B cell (primary cell): Measurements from ENCODE around the gene MARK2. TPM values are rescaled to one million over a fixed set of nuclear protein-coding genes. Genes with fewer than 3 reads are reported as not detected.
"Not testable (repeated sequence)": the region's sequence is repeated elsewhere in the genome, so short reads cannot be mapped to it uniquely, and the experiment has no call there.

Source experiments
- ATAC-seq: fragments of 200-7000 bp; cut with Tn5 transposase; one replicate; pipeline ENCODE4 v1.10.0; 2021; ENCODE audit warnings: low read depth, mild to moderate bottlenecking, moderate number of reproducible peaks, moderate library complexity
- CTCF ChIA-PET: fragments of 350-600 bp; sonication (Branson Sonifier 250); formaldehyde crosslinking; loops from one replicate; lab custom pipeline; 2021; ENCODE audit warnings: antibody characterized with exemption, inconsistent platforms; lab: Charles Lee
- POLR2A ChIA-PET: fragments of 350-600 bp; sonication (Branson Sonifier 250); formaldehyde crosslinking; loops from one replicate; lab custom pipeline; 2021; ENCODE audit warnings: antibody characterized with exemption; lab: Charles Lee
- DNase-seq: peaks from one replicate; pipeline ENCODE4 v3.0.0; 2013
- H2AFZ ChIP-seq: 2 replicates; pipeline ENCODE4 v1.6.1; 2012; ENCODE audit warnings: mild to moderate bottlenecking, low read depth, low read length; ENCODE audit not compliant: insufficient read depth, poor library complexity, severe bottlenecking
- H3K27ac ChIP-seq, 2 donors: 1 replicate in 1 of 2; 2 replicates in 1 of 2; pipeline ENCODE4 v1.5.1; 2012 to 2013; ENCODE audit warnings: low read length in 2 of 2, mild to moderate bottlenecking in 2 of 2, moderate library complexity in 1 of 2
- H3K27me3 ChIP-seq, 4 experiments: fragments of 200-600 bp in 1 of 4; sonication (generic) in 1 of 4; replicated peaks in 1 of 4; 1 replicate in 2 of 4; 2 replicates in 2 of 4; pipeline versions ENCODE4 v1.6.1 to v1.7.0; 2013 to 2016; ENCODE audit warnings: low read length in 3 of 4, mild to moderate bottlenecking in 2 of 4, mixed read lengths in 1 of 4, moderate library complexity in 1 of 4; ENCODE audit not compliant: insufficient read depth in 4 of 4, control insufficient read depth in 3 of 4; ENCODE audit errors: control extremely low read depth in 1 of 4
- H3K36me3 ChIP-seq, 2 experiments: replicated peaks in 1 of 2; 1 replicate in 1 of 2; 2 replicates in 1 of 2; pipeline versions ENCODE4 v1.6.1 to v1.7.1; 2013; ENCODE audit warnings: low read length in 1 of 2; ENCODE audit not compliant: insufficient read depth in 2 of 2, control insufficient read depth in 1 of 2; ENCODE audit errors: control extremely low read depth in 1 of 2, extremely low read depth in 1 of 2
- H3K4me1 ChIP-seq, 2 donors: fragments of 200-600 bp in 1 of 2; sonication (generic) in 1 of 2; 1 replicate in 1 of 2; 2 replicates in 1 of 2; pipeline versions ENCODE4 v1.5.1 to v1.6.1; 2013 to 2017; ENCODE audit warnings: low read length in 2 of 2; ENCODE audit not compliant: control insufficient read depth in 2 of 2, insufficient read depth in 2 of 2
- H3K4me2 ChIP-seq: replicated peaks from 2 replicates; pipeline ENCODE3; 2012; ENCODE audit warnings: mild to moderate bottlenecking, low read depth, low read length; ENCODE audit not compliant: poor library complexity, severe bottlenecking
- H3K4me3 ChIP-seq, 5 experiments: fragments of 200-600 bp in 1 of 5; sonication (generic) in 1 of 5; 1 replicate in 3 of 5; 2 replicates in 2 of 5; pipeline versions ENCODE4 v1.5.1 to v1.7.0; 2011 to 2016; ENCODE audit warnings: low read length in 4 of 5, mild to moderate bottlenecking in 4 of 5, low read depth in 2 of 5, control low read depth in 1 of 5, moderate library complexity in 1 of 5; ENCODE audit not compliant: insufficient read depth in 1 of 5; ENCODE audit errors: control extremely low read depth in 1 of 5, extremely low read depth in 1 of 5
- H3K79me2 ChIP-seq: fragments of 200-600 bp; sonication (generic); one replicate; pipeline ENCODE4 v1.6.0; 2016; ENCODE audit warnings: low read length; ENCODE audit not compliant: control insufficient read depth, insufficient read depth
- H3K9ac ChIP-seq: fragments of 200-600 bp; sonication (generic); 2 replicates; pipeline ENCODE4 v1.6.1; 2017; ENCODE audit warnings: mild to moderate bottlenecking, low read length, moderate library complexity
- H3K9me3 ChIP-seq, 3 donors: one replicate each; pipeline versions ENCODE4 v1.6.1 to v1.7.1; 2013; ENCODE audit warnings: low read length in 2 of 3; ENCODE audit not compliant: control insufficient read depth in 2 of 3, insufficient read depth in 1 of 3; ENCODE audit errors: control extremely low read depth in 1 of 3
- H4K20me1 ChIP-seq: 2 replicates; pipeline ENCODE4 v1.6.0; 2012; ENCODE audit warnings: mild to moderate bottlenecking, low read length; ENCODE audit not compliant: insufficient read depth, control insufficient read depth, poor library complexity, severe bottlenecking
- H3K27ac Mint-ChIP-seq: one replicate; pipeline ENCODE4 v1.8.0; 2021; ENCODE audit warnings: mixed read lengths
- H3K27me3 Mint-ChIP-seq: one replicate; pipeline ENCODE4 v1.8.0; 2021; ENCODE audit warnings: mixed read lengths
- H3K4me1 Mint-ChIP-seq: one replicate; pipeline ENCODE4 v1.8.0; 2021; ENCODE audit warnings: mixed read lengths
- H3K4me3 Mint-ChIP-seq: one replicate; pipeline ENCODE4 v1.8.0; 2021; ENCODE audit warnings: mixed read lengths
- H3K9me3 Mint-ChIP-seq: one replicate; pipeline ENCODE4 v1.8.0; 2022; ENCODE audit warnings: mixed read lengths; ENCODE audit not compliant: insufficient read depth
- CTCF ChIP-seq: fragments of 200-600 bp; IDR thresholded peaks from one replicate; pipeline ENCODE4 v1.8.0; 2022; ENCODE audit warnings: antibody characterized with exemption, mild to moderate bottlenecking
- EZH2 ChIP-seq: IDR thresholded peaks from 2 replicates; pipeline ENCODE4 v1.6.1; 2012; ENCODE audit warnings: borderline replicate concordance, low read depth, mild to moderate bottlenecking, moderate library complexity, low read length; ENCODE audit not compliant: insufficient read depth, poor library complexity, severe bottlenecking
- WGBS: methylation state at CpG from one replicate; pipeline ENCODE4 v1.1.5; 2013; ENCODE audit warnings: missing lambda C conversion rate; ENCODE audit not compliant: insufficient coverage; 5-methylcytosine and 5-hydroxymethylcytosine counted together
- intact Hi-C: fragments of 100-400 bp; cut with micrococcal nuclease; formaldehyde crosslinking; loops from one replicate; pipeline ENCODE4 v1.10.0; 2022
- polyA plus RNA-seq: library from polyadenylated mRNA; depleted of rRNA; stranded (reverse); fragments of >200 nt; gene quantifications from 2 replicates; pipeline ENCODE4 v1.2.3, GENCODE V29; 2012
- total RNA-seq, 2 donors: library from RNA; stranded (reverse); fragments of 120-200 nt in 1 of 2; gene quantifications; 1 replicate in 1 of 2; 2 replicates in 1 of 2; pipeline versions ENCODE4 v1.2.3 to v1.2.4, GENCODE V29; 2013 to 2022

Gene MARK2
- total and polyA plus RNA-seq, 2 donors (not counting 1 experiment from before 2014, with no cell fraction given): 47.2 to 58.1 TPM

DNA sequence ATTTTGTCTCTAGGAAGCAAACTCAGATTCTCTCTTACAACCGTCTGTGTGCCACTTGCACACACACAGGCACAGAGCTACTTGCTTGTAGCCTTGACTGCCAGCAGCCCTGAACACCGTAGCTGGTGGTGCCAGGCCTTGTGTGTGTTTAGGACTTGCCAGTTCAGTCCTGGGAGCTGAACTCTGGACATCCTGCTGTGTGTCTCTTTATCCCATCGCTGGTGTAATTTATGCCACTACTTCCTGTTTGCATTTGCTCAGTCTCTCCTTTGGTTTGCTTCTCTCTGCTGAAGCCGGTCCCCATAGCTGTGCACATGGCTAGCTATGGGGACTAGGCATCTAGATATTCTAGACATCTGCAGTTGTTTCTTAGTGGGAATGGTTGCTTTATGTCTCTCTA is 24.0 kb downstream of the MARK2 start:
- no peaks in the 10 kb centered on the region for H3K9me3 ChIP-seq
- peaks cover 43% of the 10 kb centered on the region for H3K4me1 Mint-ChIP-seq
- intact Hi-C loops: no loop called here
- peak overlapping the region; percentile 61 for H3K27ac Mint-ChIP-seq
- H2AFZ ChIP-seq: no peak overlapping the region
- no peak overlapping the region for H3K9ac ChIP-seq
- no peak overlapping the region for H3K4me3 Mint-ChIP-seq
- H3K4me1 ChIP-seq: peaks cover 13 to 26% of the 10 kb centered on the region in 2 donors
- POLR2A ChIA-PET: no interaction called here
- WGBS: 46% methylated on average over 2 of the region's 4 CpGs
- H4K20me1 ChIP-seq: peaks cover 63% of the 10 kb centered on the region
- DNase-seq (no peak), ATAC-seq (no peak)
- peaks cover 0 to 38% of the 10 kb centered on the region in 2 experiments for H3K36me3 ChIP-seq
- no peaks in the 10 kb centered on the region for H3K27me3 ChIP-seq
- no peak overlapping the region for H3K4me3 ChIP-seq
- no peaks in the 10 kb centered on the region for H3K27me3 Mint-ChIP-seq
- H3K4me2 ChIP-seq: no peak overlapping the region
- H3K9me3 Mint-ChIP-seq: no peaks in the 10 kb centered on the region
- TF ChIP-seq CTCF: no peak
- TF ChIP-seq EZH2: no peak
- CTCF ChIA-PET: interaction anchor here (2.2 kb wide), 1 partner anchor 26 kb away, joined by 8 read pairs; no protein-coding TSS in a partner anchor
- H3K79me2 ChIP-seq: peaks cover 96% of the 10 kb centered on the region
- H3K27ac ChIP-seq: peak overlapping the region in 1 of 2 donors; percentile 4

DNA sequence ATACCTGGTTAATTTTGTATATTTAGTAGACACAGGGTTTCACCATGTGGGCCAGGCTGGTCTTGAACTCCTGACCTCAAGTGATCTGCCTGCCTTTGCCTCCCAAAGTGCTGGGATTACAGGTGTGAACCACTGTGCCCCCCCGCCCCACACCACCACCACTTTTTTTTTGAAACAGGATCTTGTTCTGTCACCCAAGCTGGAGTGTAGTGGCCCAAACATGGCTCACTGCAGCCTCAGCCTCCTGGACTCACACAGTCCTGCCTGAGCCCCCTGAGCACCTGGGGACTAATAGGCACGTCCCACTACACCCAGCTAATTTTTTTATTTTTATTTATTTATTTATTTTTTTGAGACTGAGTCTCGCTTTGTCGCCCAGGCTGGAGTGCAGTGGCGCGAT is 24.7 kb downstream of the MARK2 start:
- intact Hi-C loops, H3K9me3 ChIP-seq, H3K27ac Mint-ChIP-seq, H3K27ac ChIP-seq, H3K9me3 Mint-ChIP-seq, POLR2A ChIA-PET, H3K4me3 ChIP-seq, H3K27me3 Mint-ChIP-seq, CTCF ChIA-PET, H3K9ac ChIP-seq, H3K27me3 ChIP-seq, H3K4me2 ChIP-seq, H2AFZ ChIP-seq, H3K4me3 Mint-ChIP-seq, ATAC-seq, DNase-seq: not testable (repeated sequence)
- H4K20me1 ChIP-seq: peaks cover 65% of the 10 kb centered on the region
- peaks cover 47% of the 10 kb centered on the region for H3K4me1 Mint-ChIP-seq
- H3K4me1 ChIP-seq: peaks cover 16 to 29% of the 10 kb centered on the region in 2 donors
- H3K36me3 ChIP-seq: peaks cover 0 to 42% of the 10 kb centered on the region in 2 experiments
- WGBS: 100% methylated on average over 1 of the region's 6 CpGs
- H3K79me2 ChIP-seq: peaks cover 96% of the 10 kb centered on the region
